T47D (cell line): ENCODE measurements around the gene AGAP1.

Experiments
- DNase-seq, 2 experiments: peaks; one replicate each; pipeline versions ENCODE4 v3.0.0 to v3.0.0-alpha.2; 2011 to 2012; ENCODE audit warnings: low read depth in 1 of 2, low spot score in 1 of 2
- JUND ChIP-seq: IDR thresholded peaks from 2 replicates; pipeline ENCODE4 v1.6.1; 2012; ENCODE audit warnings: low read depth
- in situ Hi-C: cut with HindIII; loops from 2 replicates; pipeline ENCODE4 v1.10.0; 2016; ENCODE audit warnings: low sequenced_read_pairs, low pct_unique_long_range_greater_than_20kb

Gene AGAP1

DNA sequence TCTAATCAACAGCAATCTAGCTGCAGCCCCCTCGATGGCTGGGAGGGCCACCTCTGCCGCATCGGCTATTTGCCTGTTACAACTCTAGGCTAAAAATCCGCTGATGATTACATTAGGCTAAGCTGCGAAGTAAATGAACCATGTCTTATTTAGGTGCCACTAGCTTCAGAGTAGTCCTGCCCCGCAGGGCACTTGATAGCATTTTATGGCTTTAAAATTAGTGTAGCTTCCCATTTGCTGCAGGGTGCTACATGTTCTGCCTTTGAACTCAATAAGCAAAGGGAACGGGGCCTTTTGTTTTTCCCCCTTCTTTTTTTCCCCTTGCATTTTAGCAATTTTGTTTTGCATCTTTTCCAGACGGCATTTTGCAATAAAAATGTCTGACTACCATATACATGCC, 404.1 kb downstream of the AGAP1 start:
- in situ Hi-C loops: no loop called here
- no peak for TF ChIP-seq JUND
- no peak for DNase-seq

DNA sequence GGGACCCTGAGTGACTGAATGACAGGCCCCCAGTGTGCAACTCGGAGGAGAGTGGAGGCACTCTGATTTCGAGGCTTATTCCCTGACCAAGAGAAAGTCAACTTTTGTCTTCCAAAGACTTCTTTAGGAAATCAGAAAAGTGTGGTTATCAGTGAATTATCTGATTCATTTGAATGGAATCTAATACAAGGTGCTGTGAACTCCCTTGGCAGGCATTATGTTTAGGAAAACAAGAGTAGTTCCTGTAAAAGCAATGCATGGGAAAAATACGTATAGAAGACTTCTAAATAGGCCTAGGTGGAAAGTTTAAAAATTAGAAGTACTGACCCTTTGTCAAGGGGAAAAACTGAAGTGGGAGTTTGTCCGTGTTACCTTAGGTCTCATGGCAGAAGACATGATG, 404.9 kb downstream of the AGAP1 start:
- in situ Hi-C loops: no loop called here
- no peak for DNase-seq

DNA sequence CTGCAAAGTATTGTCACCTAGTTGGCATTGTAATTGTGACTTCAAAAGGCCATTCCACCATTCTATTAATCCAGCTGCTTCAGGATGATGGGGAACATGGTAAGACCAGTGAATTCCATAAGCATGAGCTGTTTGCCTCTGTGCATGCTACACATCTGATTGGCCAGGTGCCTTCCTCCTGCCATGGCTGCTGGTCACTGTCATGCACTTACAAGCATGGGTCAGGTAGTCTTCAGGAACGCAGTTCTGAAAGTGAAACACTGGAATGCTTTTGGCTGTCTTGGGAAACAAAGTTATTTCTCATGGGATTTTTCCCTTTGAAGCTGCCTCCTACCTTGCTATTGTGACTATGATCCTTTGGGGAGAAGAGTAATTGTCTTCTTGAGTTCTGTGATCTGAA, 406.8 kb downstream of the AGAP1 start:
- TF ChIP-seq JUND: no peak
- peak in 1 of 2 experiments; percentile 17 for DNase-seq
- in situ Hi-C loops: no loop called here

More for the DNA sequence above, 404.9 kb downstream of the AGAP1 start:
- no peak for TF ChIP-seq JUND

DNA sequence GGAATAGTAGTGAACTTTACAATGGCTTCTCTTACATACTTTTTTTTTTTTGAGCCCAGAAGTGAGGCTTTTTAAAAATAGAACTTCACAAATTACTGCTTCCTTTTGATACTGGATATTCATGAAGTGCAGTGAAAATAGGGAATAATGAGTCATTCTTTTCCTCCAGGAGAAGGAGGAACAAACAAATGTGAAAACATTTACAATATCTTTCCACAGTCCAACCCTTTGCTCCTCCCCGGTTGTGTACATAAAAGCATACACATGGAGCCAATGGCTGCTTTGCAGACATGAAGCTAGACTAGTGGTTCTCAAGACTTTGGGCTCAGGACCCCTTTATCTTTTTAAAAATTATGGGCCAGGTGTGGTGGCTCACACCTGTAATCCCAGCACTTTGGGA, 407.4 kb downstream of the AGAP1 start:
- no peak for TF ChIP-seq JUND
- DNase-seq: no peak
- in situ Hi-C loops: no loop called here

DNA sequence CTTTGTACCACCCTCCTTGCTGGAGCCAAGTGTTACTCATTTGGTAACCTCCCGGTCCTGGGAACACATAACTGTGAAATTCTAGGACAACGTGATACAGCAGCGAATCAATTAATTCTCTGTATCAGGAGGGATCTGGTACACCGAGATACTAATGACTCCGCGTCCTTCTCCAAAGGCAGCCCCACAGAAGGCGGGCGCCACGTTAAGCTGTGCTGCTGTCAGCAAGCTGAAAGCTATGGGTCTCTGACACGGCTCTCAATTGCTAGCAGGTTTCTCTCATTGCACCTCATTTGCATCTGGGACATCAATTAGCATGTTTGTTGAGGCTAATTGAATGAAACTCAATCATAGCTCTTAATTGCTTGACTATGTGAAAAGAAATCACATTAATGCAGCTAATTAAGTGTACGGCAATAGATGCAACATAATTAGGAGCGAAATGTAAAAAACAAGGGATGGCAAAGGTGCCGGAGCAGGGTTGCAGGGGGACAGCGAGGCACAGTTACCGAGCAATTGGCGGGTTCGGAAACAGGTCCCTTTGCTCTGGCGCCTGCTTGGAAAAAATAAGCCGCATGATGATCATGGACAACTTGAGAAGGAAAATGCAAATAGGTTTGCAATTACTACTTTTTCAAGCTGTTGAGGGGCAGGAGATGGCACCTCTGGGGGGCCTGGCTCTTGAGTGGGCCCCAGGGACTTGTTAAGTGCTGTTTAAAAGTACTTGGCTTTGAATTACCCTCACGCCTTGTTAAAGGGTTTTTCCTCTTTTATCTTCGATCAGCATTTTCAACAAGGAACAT, 410.1 kb downstream of the AGAP1 start:
- in situ Hi-C loops: no loop called here
- no peak for TF ChIP-seq JUND
- no peak for DNase-seq

DNA sequence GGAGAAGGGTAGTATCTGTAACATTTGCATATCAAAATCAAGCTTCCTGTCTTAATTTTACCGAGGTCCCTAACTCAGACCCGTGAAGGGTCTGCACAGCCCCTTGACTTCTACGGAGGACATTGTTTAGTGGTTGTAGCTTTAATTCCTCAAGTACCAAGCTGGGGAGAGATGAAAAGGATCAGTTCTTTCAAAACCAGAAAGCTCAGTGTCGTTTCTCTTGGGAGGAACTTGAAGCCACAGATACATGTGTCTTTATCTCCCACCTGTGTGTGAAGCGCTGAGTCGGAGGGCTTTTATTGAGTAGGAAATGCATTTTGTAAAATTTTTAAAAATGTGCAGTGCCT, 410.7 kb downstream of the AGAP1 start:
- TF ChIP-seq JUND: no peak
- no peak for DNase-seq
- in situ Hi-C loops: no loop called here

DNA sequence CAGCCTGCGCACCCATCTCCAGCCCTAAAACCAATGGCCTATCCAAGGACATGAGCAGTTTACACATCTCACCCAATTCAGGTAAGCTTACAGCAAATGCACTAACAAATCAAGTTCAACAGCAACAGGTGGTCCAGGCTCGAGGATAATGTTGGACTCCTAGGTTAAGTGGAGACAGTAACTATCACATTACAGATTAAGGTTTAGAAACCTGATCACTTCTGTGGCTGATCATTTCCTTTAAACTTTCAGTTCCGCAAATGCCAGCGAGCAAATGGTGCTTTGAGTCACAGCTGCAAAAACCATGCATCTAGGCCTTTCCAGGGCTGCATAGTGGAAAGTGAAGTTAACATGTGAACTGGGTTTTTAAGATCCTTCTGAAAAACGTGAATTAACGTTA, 415.0 kb downstream of the AGAP1 start:
- no peak for TF ChIP-seq JUND
- no peak for DNase-seq
- in situ Hi-C loops: no loop called here

DNA sequence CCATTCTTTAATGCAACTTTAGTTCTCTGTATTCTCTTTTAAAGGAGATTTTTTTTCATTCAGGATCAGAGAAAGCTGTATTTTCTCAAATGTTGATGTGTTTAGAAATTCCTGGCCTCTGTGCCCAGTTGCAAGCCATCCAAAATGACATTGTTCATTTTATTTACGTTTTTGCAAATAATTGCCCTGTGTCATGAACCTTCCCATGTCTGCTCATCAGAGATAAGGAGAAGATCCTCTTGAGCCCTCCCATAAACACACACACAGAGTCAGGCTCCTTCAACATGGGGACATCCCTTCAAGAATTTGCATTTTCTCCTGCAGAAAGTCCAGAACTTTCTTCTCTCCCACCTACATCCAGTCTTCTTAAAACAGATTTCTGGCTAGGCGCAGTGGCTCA, 415.5 kb downstream of the AGAP1 start:
- no peak for DNase-seq
- in situ Hi-C loops: no loop called here
- TF ChIP-seq JUND: no peak

DNA sequence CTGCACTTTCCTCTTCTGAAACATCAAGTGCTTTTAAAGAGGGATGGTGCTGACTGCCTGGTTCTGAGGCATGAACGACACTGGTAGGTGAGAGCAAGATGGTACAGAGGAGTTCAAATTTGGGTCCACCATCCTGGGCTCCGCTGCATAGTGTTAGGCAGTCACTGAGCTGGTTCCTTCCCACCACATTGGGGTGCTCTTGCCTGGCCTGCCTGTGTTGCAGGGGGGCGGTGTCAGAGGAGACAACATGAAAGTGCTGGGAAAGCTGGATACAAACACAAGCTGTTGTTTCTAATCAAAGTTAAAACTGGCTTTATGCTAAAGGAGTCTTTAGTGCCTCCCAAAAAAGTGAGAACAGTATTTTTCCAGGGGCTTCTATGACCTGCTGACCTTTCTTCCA, 416.2 kb downstream of the AGAP1 start:
- TF ChIP-seq JUND: no peak
- DNase-seq: no peak
- in situ Hi-C loops: no loop called here

DNA sequence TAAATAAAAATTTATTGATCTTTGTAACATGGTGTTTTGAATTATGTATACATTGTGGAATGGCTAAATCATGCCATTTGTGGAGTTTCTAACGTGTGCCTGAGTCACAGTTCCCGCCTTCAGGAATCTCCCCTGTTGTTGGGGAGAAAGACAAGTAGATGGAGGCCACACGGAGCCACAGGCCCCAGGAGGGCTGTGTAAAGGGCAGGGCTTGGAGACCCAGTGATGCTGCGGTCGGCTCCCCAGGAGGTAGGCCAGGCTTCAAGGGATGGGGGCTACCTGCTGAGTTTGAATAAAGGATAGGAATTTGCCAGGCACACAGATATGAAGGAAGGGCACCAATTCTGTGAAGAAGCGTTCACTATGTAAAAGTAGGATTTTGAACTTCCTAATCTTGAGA, 417.3 kb downstream of the AGAP1 start:
- DNase-seq: no peak
- in situ Hi-C loops: no loop called here
- TF ChIP-seq JUND: no peak

DNA sequence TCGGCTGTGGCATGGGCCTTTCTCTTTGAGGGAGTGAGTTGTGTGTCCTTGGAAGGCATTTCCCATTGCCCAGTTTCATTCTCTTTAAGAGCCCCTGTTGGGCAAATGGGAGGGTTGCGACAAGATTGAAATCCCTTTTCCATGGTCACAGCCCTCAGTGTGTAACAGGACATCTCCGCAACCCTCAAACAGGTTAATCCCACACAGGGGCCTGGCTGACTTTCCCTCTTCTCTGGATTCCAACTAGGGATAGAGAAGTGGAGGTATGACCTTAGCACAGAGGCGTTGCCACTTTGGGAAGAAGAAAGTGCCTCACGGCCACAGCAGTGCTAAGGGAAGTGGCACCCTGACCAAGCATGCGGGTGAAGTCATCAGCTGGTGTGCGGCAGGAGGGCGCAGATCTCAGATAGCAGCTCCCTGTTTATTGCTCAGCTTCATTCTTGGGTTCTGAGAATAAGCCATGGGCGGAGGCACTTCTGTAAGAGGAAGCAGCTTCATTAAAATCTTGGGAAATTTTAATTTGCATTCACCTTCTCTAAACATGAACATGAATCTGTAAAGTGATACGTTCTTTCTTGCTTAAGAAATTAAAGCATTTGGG, 417.9 kb downstream of the AGAP1 start:
- no peak for TF ChIP-seq JUND
- in situ Hi-C loops: no loop called here
- DNase-seq: no peak

DNA sequence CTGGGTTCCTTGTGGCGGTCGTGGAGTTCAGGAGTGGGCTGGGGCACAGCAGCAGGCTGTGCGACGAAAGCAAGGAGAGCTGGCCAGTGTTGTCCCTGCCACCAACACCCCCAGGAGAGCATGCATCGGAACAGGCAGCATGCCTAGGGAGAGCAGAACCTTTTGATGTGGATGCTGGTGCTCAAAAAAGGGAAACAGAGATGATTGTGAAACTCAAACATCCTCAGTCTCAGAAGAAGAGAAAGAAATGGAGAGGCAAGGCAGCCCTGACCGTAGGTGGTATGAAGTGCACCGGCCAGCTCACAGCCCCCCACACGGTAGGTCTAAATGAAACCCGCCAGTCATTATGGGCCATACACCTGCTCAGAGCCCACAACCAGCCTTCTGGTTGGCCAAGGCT, 420.9 kb downstream of the AGAP1 start:
- in situ Hi-C loops: no loop called here
- TF ChIP-seq JUND: no peak
- no peak for DNase-seq

DNA sequence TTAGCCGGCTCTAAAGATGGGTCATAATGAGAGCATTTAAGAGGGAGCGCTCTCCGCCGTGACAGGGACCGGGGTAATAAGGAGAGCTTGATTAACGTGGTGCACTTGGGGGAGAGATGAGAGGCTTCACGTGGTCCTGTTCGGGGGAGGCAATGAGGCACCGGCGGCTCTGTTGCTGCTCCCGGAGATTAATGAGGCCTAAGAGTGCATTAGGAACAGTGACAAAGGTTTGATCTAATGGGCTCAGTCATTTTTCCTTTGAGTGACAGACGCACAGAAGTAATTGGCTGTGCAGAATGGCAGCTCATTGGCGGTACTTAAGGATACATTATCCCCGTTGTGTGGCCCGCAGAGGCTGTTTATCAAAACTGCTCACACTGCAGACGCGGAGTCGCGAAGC, 423.7 kb downstream of the AGAP1 start:
- in situ Hi-C loops: no loop called here
- no peak for TF ChIP-seq JUND
- DNase-seq: no peak

DNA sequence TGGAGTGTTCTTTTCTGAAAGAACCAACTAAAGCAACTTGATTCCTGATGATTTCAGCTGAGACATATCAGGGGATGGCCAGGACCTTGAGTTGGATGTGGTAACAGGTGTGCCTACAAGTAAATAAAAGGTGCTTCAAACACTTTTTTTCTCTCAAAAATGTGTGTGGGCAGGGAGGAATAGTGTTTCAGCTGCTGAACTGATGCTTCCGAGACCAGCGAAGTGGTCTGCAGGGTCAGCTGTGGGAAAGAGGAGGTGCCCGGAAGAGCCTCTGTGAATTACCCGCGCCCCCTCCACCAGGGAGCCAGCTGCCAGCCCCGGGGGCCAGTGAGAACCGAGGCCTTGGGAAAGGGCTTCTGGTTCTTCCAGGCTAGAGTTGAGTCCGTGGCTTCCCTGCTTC, 425.0 kb downstream of the AGAP1 start:
- DNase-seq: no peak
- TF ChIP-seq JUND: no peak
- in situ Hi-C loops: no loop called here
